Measurements from ENCODE around the gene KRTCAP3.

DNA sequence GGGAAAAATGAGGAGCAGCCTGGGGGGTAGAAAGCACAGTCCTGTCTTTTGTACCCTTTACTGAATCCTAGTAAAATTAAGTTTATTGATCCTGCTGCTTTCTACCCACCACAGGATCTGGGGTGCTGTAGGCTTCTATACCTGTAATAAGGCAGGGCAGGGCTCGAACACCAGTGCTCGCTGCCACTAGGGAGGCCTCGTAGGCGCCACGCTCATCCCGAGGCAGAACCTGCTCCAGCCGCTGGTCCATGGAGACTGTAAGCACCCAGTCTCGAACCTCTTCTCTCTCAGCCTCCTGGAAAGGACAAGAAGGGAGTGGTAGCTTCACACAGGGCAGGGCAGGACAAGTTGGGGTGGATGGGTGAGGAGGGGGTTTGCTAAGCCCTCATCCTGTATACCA lies 3.0 kb downstream of the KRTCAP3 start:
- TF ChIP-seq FOS (IDR thresholded peaks at IDR 0.05; ENCODE audit: borderline replicate concordance, insufficient read depth, low read length) = no peak
- no peak for TF ChIP-seq POLR2A (IDR thresholded peaks at IDR 0.05; ENCODE audit: low read depth, low read length)
- TF ChIP-seq, protein P1, sequence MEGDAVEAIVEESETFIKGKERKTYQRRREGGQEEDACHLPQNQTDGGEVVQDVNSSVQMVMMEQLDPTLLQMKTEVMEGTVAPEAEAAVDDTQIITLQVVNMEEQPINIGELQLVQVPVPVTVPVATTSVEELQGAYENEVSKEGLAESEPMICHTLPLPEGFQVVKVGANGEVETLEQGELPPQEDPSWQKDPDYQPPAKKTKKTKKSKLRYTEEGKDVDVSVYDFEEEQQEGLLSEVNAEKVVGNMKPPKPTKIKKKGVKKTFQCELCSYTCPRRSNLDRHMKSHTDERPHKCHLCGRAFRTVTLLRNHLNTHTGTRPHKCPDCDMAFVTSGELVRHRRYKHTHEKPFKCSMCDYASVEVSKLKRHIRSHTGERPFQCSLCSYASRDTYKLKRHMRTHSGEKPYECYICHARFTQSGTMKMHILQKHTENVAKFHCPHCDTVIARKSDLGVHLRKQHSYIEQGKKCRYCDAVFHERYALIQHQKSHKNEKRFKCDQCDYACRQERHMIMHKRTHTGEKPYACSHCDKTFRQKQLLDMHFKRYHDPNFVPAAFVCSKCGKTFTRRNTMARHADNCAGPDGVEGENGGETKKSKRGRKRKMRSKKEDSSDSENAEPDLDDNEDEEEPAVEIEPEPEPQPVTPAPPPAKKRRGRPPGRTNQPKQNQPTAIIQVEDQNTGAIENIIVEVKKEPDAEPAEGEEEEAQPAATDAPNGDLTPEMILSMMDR (IDR thresholded peaks at IDR 0.05; ENCODE audit: extremely low read depth in 1 of 2, insufficient read depth in 1 of 2, low read depth in 1 of 2, low read length in 2 of 2) = no peak
